SK-N-SH treated with all-trans-retinoic acid at 6 μM for 48 hours (cell line): ENCODE measurements around the gene EXOC3.

Experiments used
- ARNTL ChIP-seq: fragments of 450-650 bp; formaldehyde crosslinking; IDR thresholded peaks from 2 replicates; pipeline ENCODE4 v1.5.0; 2020; ENCODE audit warnings: low read depth, mild to moderate bottlenecking, moderate library complexity, borderline replicate concordance
- BACH2 ChIP-seq: fragments of 250-450 bp; sonication (Bioruptor Pico); IDR thresholded peaks from 2 replicates; pipeline ENCODE4 v1.9.0; 2021; ENCODE audit warnings: mild to moderate bottlenecking, borderline replicate concordance
- CREB5 ChIP-seq: fragments of 250-450 bp; sonication (Bioruptor Pico); IDR thresholded peaks from 2 replicates; pipeline ENCODE4 v1.5.1; 2020; ENCODE audit warnings: low read depth, mild to moderate bottlenecking, moderate library complexity
- CSRNP3 ChIP-seq: fragments of 250-450 bp; sonication (Bioruptor Pico); IDR thresholded peaks from 2 replicates; pipeline ENCODE4 v1.5.1; 2021; ENCODE audit warnings: mild to moderate bottlenecking, moderate library complexity
- ESRRG ChIP-seq: fragments of 250-450 bp; sonication (Bioruptor Pico); IDR thresholded peaks from 2 replicates; pipeline ENCODE4 v1.6.1; 2021; ENCODE audit warnings: mild to moderate bottlenecking
- OSR1 ChIP-seq: fragments of 250-450 bp; sonication (Bioruptor Pico); IDR thresholded peaks from 2 replicates; pipeline ENCODE4 v1.8.0; 2022; ENCODE audit warnings: moderate library complexity, mild to moderate bottlenecking, inconsistent platforms
- PATZ1 ChIP-seq: fragments of 250-450 bp; sonication (Bioruptor Pico); IDR thresholded peaks from 2 replicates; pipeline ENCODE4 v1.8.0; 2020; ENCODE audit warnings: mild to moderate bottlenecking, moderate library complexity, borderline replicate concordance
- POU6F1 ChIP-seq: fragments of 250-450 bp; sonication (Bioruptor Pico); IDR thresholded peaks from 2 replicates; pipeline ENCODE4 v1.8.0; 2021; ENCODE audit warnings: low read depth, mild to moderate bottlenecking, moderate library complexity, borderline replicate concordance
- PPARA ChIP-seq: fragments of 250-450 bp; sonication (Bioruptor Pico); IDR thresholded peaks from 2 replicates; pipeline ENCODE4 v1.5.0; 2020; ENCODE audit warnings: mild to moderate bottlenecking, borderline replicate concordance
- ZFP3 ChIP-seq: fragments of 250-450 bp; sonication (Bioruptor Pico); IDR thresholded peaks from 2 replicates; pipeline ENCODE4 v1.5.0; 2020; ENCODE audit warnings: mild to moderate bottlenecking, moderate library complexity
- ZFP30 ChIP-seq: fragments of 450-650 bp; formaldehyde crosslinking; IDR thresholded peaks from 2 replicates; pipeline ENCODE4 v1.5.0; 2022; ENCODE audit warnings: mild to moderate bottlenecking, moderate library complexity
- ZNF565 ChIP-seq: fragments of 450-650 bp; formaldehyde crosslinking; conservative IDR thresholded peaks from 2 replicates; pipeline ENCODE4 v1.5.0; 2020; ENCODE audit warnings: low read depth, mild to moderate bottlenecking, moderate library complexity

- TF ChIP-seq ARNTL: no peak
- TF ChIP-seq ESRRG (CRISPR knock-in tag): no peak
- TF ChIP-seq CREB5: no peak
- no peak for TF ChIP-seq PATZ1
- TF ChIP-seq ZNF565 (CRISPR knock-in tag): no peak
- no peak for TF ChIP-seq ZFP3
- TF ChIP-seq OSR1: no peak
- no peak for TF ChIP-seq POU6F1 (CRISPR knock-in tag)
- TF ChIP-seq BACH2 (CRISPR knock-in tag): no peak
- no peak for TF ChIP-seq CSRNP3 (CRISPR knock-in tag)
- TF ChIP-seq ZFP30 (CRISPR knock-in tag): no peak
- TF ChIP-seq PPARA (CRISPR knock-in tag): no peak
Observed at GRCh38 chr5:417301-418161, 25.4 kb upstream of the EXOC3 start.
